SK-N-MC (cell line): ENCODE measurements around the gene SLC26A3.

Experiments used
- EZH2 ChIP-seq: fragments of 200-600 bp; sonication (generic); IDR thresholded peaks from one replicate; pipeline ENCODE4 v1.6.1; 2017; ENCODE audit warnings: antibody characterized with exemption
- FOXP2 ChIP-seq: optimal IDR thresholded peaks from 2 replicates; pipeline ENCODE3; 2011; ENCODE audit warnings: mild to moderate bottlenecking, moderate library complexity; ENCODE audit not compliant: insufficient read depth; ENCODE audit errors: extremely low read length, control extremely low read depth
- POLR2AphosphoS5 ChIP-seq: IDR thresholded peaks from 2 replicates; pipeline ENCODE4 v1.6.1; 2012; ENCODE audit warnings: mild to moderate bottlenecking, low read depth, low read length, borderline replicate concordance

DNA sequence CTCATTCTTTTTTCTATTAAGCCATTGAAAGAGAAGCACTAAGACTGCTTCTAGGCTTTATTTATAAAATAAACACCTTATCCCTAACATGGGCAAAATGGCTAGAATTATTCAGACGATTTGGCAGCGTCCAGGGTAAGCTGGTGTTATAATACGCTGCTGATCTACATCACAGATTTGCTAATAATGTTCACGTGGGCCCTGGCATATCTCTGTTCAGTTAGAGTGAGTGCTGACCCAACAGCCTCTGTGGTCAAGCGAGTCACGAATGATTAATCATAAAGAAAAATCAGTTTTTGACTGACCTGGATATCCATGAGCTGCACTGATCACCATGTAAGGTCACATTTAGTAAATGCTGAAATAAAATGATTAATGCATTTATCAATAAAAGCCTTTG lies 87.5 kb downstream of the SLC26A3 start:
- TF ChIP-seq EZH2: no peak
- TF ChIP-seq POLR2AphosphoS5: no peak
- no peak for TF ChIP-seq FOXP2
